K562 (cell line): ENCODE data around the gene KNDC1. TPM values are rescaled to one million over a fixed set of nuclear protein-coding genes. Genes with fewer than 3 reads are reported as not detected.

Source experiments
- ATAC-seq: fragments of 200-7000 bp; cut with Tn5 transposase; 3 replicates; pipeline ENCODE4 v1.9.1; 2020; ENCODE audit warnings: moderate library complexity
- BruUV-seq: library from RNA; stranded (reverse); fragments of 400-500 nt; replicated peaks from 2 replicates; lab custom pipeline; 2021; lab: Mats Ljungman, UMichigan
- CTCF ChIA-PET: fragments of 300-600 bp; formaldehyde crosslinking; extraction: SDS; loops from one replicate; lab custom pipeline; 2021; ENCODE audit warnings: low intra/inter-chr PET ratio; lab: Yijun Ruan, JAX
- POLR2A ChIA-PET: fragments of 300-600, 350-650 bp; sonication (Branson Sonifier 250); formaldehyde crosslinking; extraction: SDS; loops from one replicate; lab custom pipeline; 2021; ENCODE audit warnings: antibody characterized with exemption, inconsistent platforms; lab: Yijun Ruan, JAX
- DNase-seq, 4 experiments: peaks; one replicate each; pipeline versions ENCODE4 v3.0.0 to v3.0.0-alpha.2; 2011 to 2018; ENCODE audit warnings: low spot score in 3 of 4, mixed read lengths in 3 of 4; ENCODE audit errors: extremely low read depth in 1 of 4
- FAIRE-seq: peaks from 2 replicates; lab custom pipeline; 2011; peaks lifted over from hg19 to GRCh38; lab: Jason Lieb, UNC
- H2AFZ ChIP-seq: 2 replicates; pipeline ENCODE4 v1.6.0; 2011; ENCODE audit warnings: low read depth, low read length, control low read depth, inconsistent platforms
- H3K27ac ChIP-seq: fragments of 200-600 bp; 3 replicates; pipeline ENCODE4 v1.8.0; 2011; ENCODE audit warnings: low read depth, mild to moderate bottlenecking, control low read depth, inconsistent platforms, low read length, moderate library complexity, mixed read lengths; ENCODE audit errors: extremely low read depth
- H3K27me3 ChIP-seq, 2 experiments: fragments of 300-600 bp in 1 of 2; 2 replicates in 1 of 2; 3 replicates in 1 of 2; pipeline versions ENCODE4 v1.6.0 to v1.8.0; 2011; ENCODE audit warnings: inconsistent platforms in 2 of 2, low read length in 2 of 2, mild to moderate bottlenecking in 1 of 2, mixed read lengths in 1 of 2, moderate library complexity in 1 of 2; ENCODE audit not compliant: control insufficient read depth in 2 of 2, insufficient read depth in 2 of 2
- H3K36me3 ChIP-seq: fragments of 300-600 bp; 3 replicates; pipeline ENCODE4 v1.8.0; 2011; ENCODE audit warnings: mild to moderate bottlenecking, low read length, inconsistent platforms; ENCODE audit not compliant: control insufficient read depth, insufficient read depth
- H3K4me1 ChIP-seq, 2 experiments: fragments of 200-600 bp in 1 of 2; replicated peaks in 1 of 2; 2 replicates in 1 of 2; 3 replicates in 1 of 2; pipeline versions ENCODE4 v1.5.1 to v1.8.0; 2011; ENCODE audit warnings: inconsistent platforms in 2 of 2, low read length in 2 of 2, mild to moderate bottlenecking in 1 of 2, mixed read lengths in 1 of 2, moderate library complexity in 1 of 2; ENCODE audit not compliant: control insufficient read depth in 2 of 2, insufficient read depth in 2 of 2
- H3K4me2 ChIP-seq: 2 replicates; pipeline ENCODE4 v1.6.1; 2011; ENCODE audit warnings: low read length, control low read depth, inconsistent platforms, mixed read lengths; ENCODE audit not compliant: insufficient read depth
- H3K4me3 ChIP-seq: fragments of 200-600 bp; sonication (generic), shearing (Covaris generic); 2 replicates; pipeline ENCODE4 v1.5.1; 2016; ENCODE audit warnings: control low read depth, inconsistent platforms
- H3K79me2 ChIP-seq: fragments of 200-600 bp; 3 replicates; pipeline ENCODE4 v1.8.0; 2011; ENCODE audit warnings: low read length, inconsistent platforms; ENCODE audit not compliant: control insufficient read depth, insufficient read depth
- H3K9ac ChIP-seq, 2 experiments: 2 replicates each; pipeline versions ENCODE4 v1.6.0 to v1.6.1; 2011; ENCODE audit warnings: low read depth in 2 of 2, low read length in 2 of 2, control low read depth in 1 of 2, inconsistent platforms in 1 of 2, mild to moderate bottlenecking in 1 of 2, mixed read lengths in 1 of 2; ENCODE audit not compliant: insufficient read depth in 1 of 2
- H3K9me1 ChIP-seq: one replicate; pipeline ENCODE4 v1.6.0; 2011; ENCODE audit warnings: inconsistent platforms, mild to moderate bottlenecking, low read length, moderate library complexity; ENCODE audit not compliant: control insufficient read depth, insufficient read depth
- H3K9me3 ChIP-seq: replicated peaks from 2 replicates; pipeline ENCODE4 v1.5.1; 2011; ENCODE audit warnings: low read depth, low read length, inconsistent platforms; ENCODE audit not compliant: control insufficient read depth, insufficient read depth
- H4K20me1 ChIP-seq: replicated peaks from 2 replicates; pipeline ENCODE4 v1.6.1; 2011; ENCODE audit warnings: low read length, inconsistent platforms, mixed read lengths; ENCODE audit not compliant: control insufficient read depth, insufficient read depth
- BDP1 ChIP-seq: IDR thresholded peaks from 3 replicates; pipeline ENCODE4 v1.6.1; 2011; ENCODE audit not compliant: insufficient read length, insufficient read depth
- MAZ ChIP-seq, 2 experiments: fragments of 450-650 bp in 1 of 2; sonication (generic) in 1 of 2; formaldehyde crosslinking; IDR thresholded peaks in 1 of 2; conservative IDR thresholded peaks in 1 of 2; 2 replicates each; pipeline versions ENCODE4 v1.4.0 to v1.5.0; 2020; ENCODE audit warnings: mild to moderate bottlenecking in 1 of 2, missing genetic modification reagents in 1 of 2
- MBD2 ChIP-seq: sonication (generic); IDR thresholded peaks from 2 replicates; pipeline ENCODE4 v1.6.1; 2016; ENCODE audit warnings: low read depth, borderline replicate concordance
- SAFB ChIP-seq: fragments of 200-400 bp; formaldehyde crosslinking; IDR thresholded peaks from 2 replicates; pipeline ENCODE4 v1.6.1; 2017; ENCODE audit warnings: low read depth, low read length, borderline replicate concordance
- SPI1 ChIP-seq: IDR thresholded peaks from 2 replicates; pipeline ENCODE4 v1.6.1; 2011; ENCODE audit warnings: low read depth, low read length, control low read depth, borderline replicate concordance
- ZNF347 ChIP-seq: fragments of 450-650 bp; formaldehyde crosslinking; IDR thresholded peaks from 2 replicates; pipeline ENCODE4 v1.4.0; 2020; ENCODE audit warnings: low read depth, mild to moderate bottlenecking, moderate library complexity
- WGBS: fragments of 100-300 bp; shearing (Covaris generic); methylation state at CpG from one replicate; pipeline ENCODE4 v1.1.6; 2016; ENCODE audit warnings: low coverage, mixed read lengths; ENCODE audit not compliant: insufficient coverage; ENCODE audit errors: missing lambda C conversion rate; 5-methylcytosine and 5-hydroxymethylcytosine counted together
- in situ Hi-C: fragments of 300-500 bp; cut with MboI; formaldehyde crosslinking; loops from 4 replicates; pipeline ENCODE4 v1.15.0; 2018; ENCODE audit warnings: inconsistent platforms, mixed read lengths
- intact Hi-C: fragments of 100-400 bp; cut with micrococcal nuclease; formaldehyde crosslinking; loops from 2 replicates; pipeline ENCODE4 v1.14.2; 2022
- polyA plus RNA-seq, 8 experiments: library from polyadenylated mRNA; depleted of rRNA in 4 of 8; stranded (reverse) in 5 of 8; unstranded in 3 of 8; fragments of >200 nt; fragmentation: Nextera tagmentation in 2 of 8; fragmentation: Illumina TruSeq in 1 of 8; extraction: Ambion mirVana in 2 of 8; extraction: Trizol in 1 of 8; gene quantifications; 2 replicates each; pipeline versions ENCODE4 v1.2.1 to v1.2.3, GENCODE V29; 2011 to 2014; ENCODE audit warnings: inconsistent platforms in 1 of 8, missing spikeins in 1 of 8
- total RNA-seq, 7 experiments: library from RNA; depleted of rRNA in 6 of 7; stranded (reverse); fragments of >200 nt in 6 of 7; fragmentation: Illumina TruSeq in 2 of 7; extraction: Trizol in 2 of 7; gene quantifications; 2 replicates each; pipeline versions ENCODE4 v1.2.1 to v1.2.3, GENCODE V29; 2011 to 2021; ENCODE audit warnings: low replicate concordance in 1 of 7
- TF ChIP-seq, protein P1 (sequence below), 2 experiments: IDR thresholded peaks; 2 replicates each; pipeline ENCODE4 v1.6.1; 2011; ENCODE audit warnings: borderline replicate concordance in 1 of 2, control low read depth in 1 of 2, low read depth in 1 of 2, low read length in 1 of 2, mild to moderate bottlenecking in 1 of 2, mixed read lengths in 1 of 2, moderate library complexity in 1 of 2; ENCODE audit not compliant: insufficient read depth in 1 of 2, insufficient read length in 1 of 2, poor library complexity in 1 of 2, severe bottlenecking in 1 of 2; ENCODE audit errors: extremely low read depth in 1 of 2

KNDC1 gene
- total and polyA plus RNA-seq, 9 of the 15 experiments (the other 6 are each of a cell fraction or from before 2014, with no cell fraction given): 0.07 to 0.26 (median 0.11) TPM; not detected in 6

DNA sequence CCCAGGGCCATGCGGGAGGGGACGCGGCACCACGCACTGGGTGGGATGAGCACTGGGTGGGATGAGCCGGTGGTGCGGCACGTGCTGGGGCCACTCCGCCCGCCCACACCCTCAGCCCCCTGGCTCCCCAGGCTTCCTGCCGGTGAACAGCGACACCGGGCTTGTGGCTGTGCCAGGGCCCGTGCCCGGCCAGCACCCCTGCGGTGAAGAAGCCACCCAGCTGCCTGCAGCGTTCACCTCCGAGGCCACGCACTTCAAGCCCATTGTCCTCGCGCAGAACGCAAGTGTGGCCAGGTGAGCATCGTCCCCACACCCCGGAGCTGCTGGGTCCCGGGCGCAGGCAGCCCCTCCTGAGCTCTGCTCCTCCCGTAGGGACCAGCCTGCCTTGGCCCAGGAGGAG lies 38.2 kb downstream of the KNDC1 start:
- BruUV-seq: no TSS peak
- POLR2A ChIA-PET: interaction anchor here (0.6 kb wide), 1 partner anchor 155 kb away, joined by 4 read pairs; no protein-coding TSS in a partner anchor
- H3K27ac ChIP-seq: no peak overlapping the region
- in situ Hi-C loops (no loop called here), intact Hi-C loops (no loop called here)
- H3K79me2 ChIP-seq: no peaks in the 10 kb centered on the region
- no peaks in the 10 kb centered on the region for H3K9me3 ChIP-seq
- H3K9me1 ChIP-seq: no peaks in the 10 kb centered on the region
- H3K4me3 ChIP-seq: no peak overlapping the region
- ATAC-seq: no peak
- no peak overlapping the region for H3K4me2 ChIP-seq
- CTCF ChIA-PET: no interaction called here
- H3K36me3 ChIP-seq: no peaks in the 10 kb centered on the region
- H3K27me3 ChIP-seq: peaks cover 14 to 68% of the 10 kb centered on the region in 2 experiments; a peak in 4 of 5 replicates
- H3K9ac ChIP-seq: no peak overlapping the region
- 19% methylated on average over 4 of the region's 26 CpGs for WGBS
- no peaks in the 10 kb centered on the region for H4K20me1 ChIP-seq
- FAIRE-seq: no peak
- no peak for DNase-seq
- no peak for TF ChIP-seq SAFB
- no peak for TF ChIP-seq ZNF347 (CRISPR knock-in tag)
- peaks cover 0 to 70% of the 10 kb centered on the region in 2 experiments; a peak in 2 of 5 replicates for H3K4me1 ChIP-seq
- H2AFZ ChIP-seq: no peak overlapping the region

DNA sequence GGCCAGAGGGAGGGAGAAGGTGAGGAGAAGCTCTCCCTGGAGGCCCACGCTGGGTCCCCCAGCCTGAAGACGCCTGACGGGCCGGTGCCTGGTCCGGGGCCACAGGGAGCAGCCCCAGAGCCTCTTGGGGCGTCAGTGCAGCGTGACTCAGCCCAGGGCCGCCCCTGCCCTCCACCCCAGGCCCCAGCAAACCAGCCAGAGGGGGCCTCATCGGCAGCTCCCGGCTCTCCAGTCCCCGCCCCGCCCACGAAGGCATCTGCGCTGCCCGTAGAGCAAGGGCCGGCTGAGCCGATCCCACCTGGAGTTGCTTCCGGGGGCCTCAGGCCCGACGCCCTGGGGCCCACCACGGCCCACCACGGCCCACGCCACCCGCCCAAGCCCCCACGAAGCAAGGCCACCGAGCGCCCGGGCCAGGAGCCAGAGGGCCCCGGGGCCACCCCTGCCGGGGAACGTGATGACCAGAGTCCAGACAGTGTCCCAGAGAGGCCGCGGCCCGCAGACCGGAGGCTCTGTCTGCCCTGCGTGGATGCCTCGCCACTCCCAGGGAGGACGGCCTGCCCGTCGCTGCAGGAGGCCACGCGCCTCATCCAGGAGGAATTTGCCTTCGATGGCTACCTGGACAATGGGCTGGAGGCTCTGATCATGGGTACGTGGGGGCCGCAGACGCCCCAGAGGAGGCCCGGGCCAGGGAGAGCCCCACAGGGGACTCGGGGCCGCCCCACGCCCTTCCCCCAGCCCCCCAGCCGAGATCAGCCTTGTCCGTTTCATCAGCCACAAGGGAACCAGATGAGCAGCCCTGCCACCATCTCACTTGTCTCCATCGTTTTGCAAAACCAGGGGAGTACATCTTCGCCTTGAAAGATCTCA lies 38.8 kb downstream of the KNDC1 start:
- Histone ChIP-seq H3K79me2 (no peaks in the 10 kb centered on the region), H3K9me1 (no peaks in the 10 kb centered on the region), H4K20me1 (no peaks in the 10 kb centered on the region), H3K4me2 (no peak overlapping the region), H3K36me3 (no peaks in the 10 kb centered on the region), H3K9ac (no peak overlapping the region; a peak in 1 of 4 replicates), H3K4me3 (no peak overlapping the region), H3K27me3 (peaks cover 12 to 74% of the 10 kb centered on the region in 2 experiments; a peak in 4 of 5 replicates), H3K27ac (no peak overlapping the region), H2AFZ (no peak overlapping the region), H3K4me1 (peaks cover 0 to 77% of the 10 kb centered on the region in 2 experiments; a peak in 2 of 5 replicates), H3K9me3 (no peaks in the 10 kb centered on the region)
- in situ Hi-C loops (no loop called here), intact Hi-C loops (no loop called here)
- WGBS: 14% methylated on average over 26 of the region's 54 CpGs
- ChIA-PET CTCF (no interaction called here), POLR2A (interaction anchor here (0.6 kb wide), 1 partner anchor 155 kb away, joined by 4 read pairs; no protein-coding TSS in a partner anchor)
- no TSS peak for BruUV-seq
- DNase-seq (peak in 1 of 4 experiments; percentile 27), FAIRE-seq (no peak), ATAC-seq (no peak)
- no peak for TF ChIP-seq MBD2
- TF ChIP-seq, protein P1, sequence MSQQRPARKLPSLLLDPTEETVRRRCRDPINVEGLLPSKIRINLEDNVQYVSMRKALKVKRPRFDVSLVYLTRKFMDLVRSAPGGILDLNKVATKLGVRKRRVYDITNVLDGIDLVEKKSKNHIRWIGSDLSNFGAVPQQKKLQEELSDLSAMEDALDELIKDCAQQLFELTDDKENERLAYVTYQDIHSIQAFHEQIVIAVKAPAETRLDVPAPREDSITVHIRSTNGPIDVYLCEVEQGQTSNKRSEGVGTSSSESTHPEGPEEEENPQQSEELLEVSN (IDR thresholded peaks at IDR 0.05; ENCODE audit: borderline replicate concordance in 1 of 2, extremely low read depth in 1 of 2, insufficient read depth in 1 of 2, insufficient read length in 1 of 2, low read depth in 1 of 2, low read length in 1 of 2, poor library complexity in 1 of 2, severe bottlenecking in 1 of 2): no peak
- TF ChIP-seq SPI1: no peak
- TF ChIP-seq MAZ (CRISPR knock-in tag; conservative IDR thresholded peaks at IDR 0.05 in 1 of 2, IDR thresholded peaks at IDR 0.05 in 1 of 2): no peak
- no peak for TF ChIP-seq BDP1
